PC-9 (cell line): ENCODE measurements around the gene FEN1. TPM values are rescaled to one million over a fixed set of nuclear protein-coding genes. Genes with fewer than 3 reads are reported as not detected.

Source experiments
- BruUV-seq: library from RNA; stranded (reverse); fragments of 400-500 nt; replicated peaks from 2 replicates; lab custom pipeline; 2021; lab: Mats Ljungman, UMichigan
- CTCF ChIA-PET: fragments of 300-600 bp; sonication (Branson Sonifier 250); formaldehyde crosslinking; loops from one replicate; lab custom pipeline; 2022; ENCODE audit warnings: antibody characterized with exemption; lab: Charles Lee
- POLR2A ChIA-PET: fragments of 300-600 bp; sonication (Branson Sonifier 250); formaldehyde crosslinking; loops from one replicate; lab custom pipeline; 2022; ENCODE audit warnings: antibody characterized with exemption; ENCODE audit not compliant: unreplicated experiment; lab: Charles Lee
- DNase-seq, 2 experiments: peaks; one replicate each; pipeline versions ENCODE4 v3.0.0 to v3.0.0-alpha.2; 2015 to 2022; ENCODE audit warnings: mixed read lengths in 1 of 2
- H2AFZ ChIP-seq: fragments of 200-600 bp; sonication (generic); 2 replicates; pipeline ENCODE4 v1.8.1; 2017; ENCODE audit warnings: antibody characterized with exemption
- H3F3A ChIP-seq: fragments of 200-600 bp; sonication (generic); 2 replicates; pipeline ENCODE4 v1.8.1; 2017; ENCODE audit warnings: antibody characterized with exemption, mild to moderate bottlenecking, low read depth; ENCODE audit not compliant: insufficient read depth
- H3K27ac ChIP-seq: fragments of 200-600 bp; sonication (generic); 2 replicates; pipeline ENCODE4 v1.6.1; 2016; ENCODE audit warnings: mixed run types
- H3K27me3 ChIP-seq: fragments of 200-600 bp; sonication (generic); 2 replicates; pipeline ENCODE4 v1.6.1; 2016; ENCODE audit warnings: low read depth, mixed run types; ENCODE audit not compliant: insufficient read depth
- H3K36me3 ChIP-seq: fragments of 200-600 bp; sonication (generic); 2 replicates; pipeline ENCODE4 v1.6.1; 2016; ENCODE audit warnings: low read depth, mixed run types
- H3K4me1 ChIP-seq: fragments of 200-600 bp; sonication (generic); replicated peaks from 2 replicates; pipeline ENCODE4 v1.6.1; 2016; ENCODE audit warnings: mixed run types; ENCODE audit not compliant: insufficient read depth
- H3K4me2 ChIP-seq: fragments of 200-600 bp; sonication (generic); 2 replicates; pipeline ENCODE4 v1.6.1; 2017; ENCODE audit warnings: mixed run types
- H3K4me3 ChIP-seq: fragments of 200-600 bp; sonication (generic); 2 replicates; pipeline ENCODE4 v1.6.1; 2016; ENCODE audit warnings: mixed run types
- H3K79me2 ChIP-seq: fragments of 200-600 bp; sonication (generic); 2 replicates; pipeline ENCODE4 v1.6.1; 2017; ENCODE audit warnings: low read depth, mixed run types
- H3K9me2 ChIP-seq: fragments of 200-600 bp; sonication (generic); 2 replicates; pipeline ENCODE4 v1.8.1; 2017; ENCODE audit warnings: mild to moderate bottlenecking; ENCODE audit not compliant: insufficient read depth
- H3K9me3 ChIP-seq: fragments of 200-600 bp; sonication (generic); 2 replicates; pipeline ENCODE4 v1.8.1; 2016; ENCODE audit warnings: low read depth; ENCODE audit not compliant: insufficient read depth
- H4K20me1 ChIP-seq: fragments of 200-600 bp; sonication (generic); 2 replicates; pipeline ENCODE4 v1.8.1; 2017; ENCODE audit not compliant: insufficient read depth
- EZH2 ChIP-seq: fragments of 200-600 bp; sonication (generic); IDR thresholded peaks from 2 replicates; pipeline ENCODE4 v1.8.0; 2017; ENCODE audit warnings: antibody characterized with exemption, low read depth
- intact Hi-C: fragments of 100-400 bp; cut with micrococcal nuclease; formaldehyde crosslinking; loops from one replicate; pipeline ENCODE4 v1.10.0; 2022; ENCODE audit not compliant: unreplicated experiment
- total RNA-seq: library from RNA; stranded (reverse); gene quantifications from 2 replicates; pipeline ENCODE4 v1.2.3, GENCODE V29; 2021
- TF ChIP-seq, protein P1 (sequence below): fragments of 200-600 bp; sonication (generic); conservative IDR thresholded peaks from 2 replicates; pipeline ENCODE4 v1.6.1; 2017; ENCODE audit warnings: mixed run types, antibody characterized with exemption, mild to moderate bottlenecking, moderate library complexity

The FEN1 gene
- total RNA-seq, 1 experiment from 2014 or later, result 60.9 TPM

- POLR2A ChIA-PET, result no interaction called here
- H3K36me3 ChIP-seq, result peaks cover 18% of the 10 kb centered on the region; the same call in 1 of the 2 replicates
- no TSS peak for BruUV-seq
These were observed 11.4 kb downstream of the FEN1 start for GRCh38 chr11:61803889-61804647.

GRCh38 chr11:61805146-61805545, 12.4 kb downstream of the FEN1 start:
- intact Hi-C loops, result no loop called here
- Histone ChIP-seq H3K4me3 (no peak overlapping the region), H3K36me3 (peaks cover 27% of the 10 kb centered on the region), H4K20me1 (no peaks in the 10 kb centered on the region; the same call in 1 of the 2 replicates), H3K4me2 (no peak overlapping the region), H3K9me3 (no peaks in the 10 kb centered on the region), H2AFZ (no peak overlapping the region), H3K9me2 (no peaks in the 10 kb centered on the region), H3K79me2 (no peaks in the 10 kb centered on the region), H3F3A (peaks cover 24% of the 10 kb centered on the region; the same call in 1 of the 2 replicates), H3K27me3 (no peaks in the 10 kb centered on the region), H3K4me1 (no peaks in the 10 kb centered on the region), H3K27ac (no peak overlapping the region)
- ChIA-PET CTCF (interaction anchor here (0.5 kb wide), 1 partner anchor 31 kb away, joined by 3 read pairs; no protein-coding TSS in a partner anchor), POLR2A (no interaction called here)
- no peak for DNase-seq
- TF ChIP-seq, protein P1, sequence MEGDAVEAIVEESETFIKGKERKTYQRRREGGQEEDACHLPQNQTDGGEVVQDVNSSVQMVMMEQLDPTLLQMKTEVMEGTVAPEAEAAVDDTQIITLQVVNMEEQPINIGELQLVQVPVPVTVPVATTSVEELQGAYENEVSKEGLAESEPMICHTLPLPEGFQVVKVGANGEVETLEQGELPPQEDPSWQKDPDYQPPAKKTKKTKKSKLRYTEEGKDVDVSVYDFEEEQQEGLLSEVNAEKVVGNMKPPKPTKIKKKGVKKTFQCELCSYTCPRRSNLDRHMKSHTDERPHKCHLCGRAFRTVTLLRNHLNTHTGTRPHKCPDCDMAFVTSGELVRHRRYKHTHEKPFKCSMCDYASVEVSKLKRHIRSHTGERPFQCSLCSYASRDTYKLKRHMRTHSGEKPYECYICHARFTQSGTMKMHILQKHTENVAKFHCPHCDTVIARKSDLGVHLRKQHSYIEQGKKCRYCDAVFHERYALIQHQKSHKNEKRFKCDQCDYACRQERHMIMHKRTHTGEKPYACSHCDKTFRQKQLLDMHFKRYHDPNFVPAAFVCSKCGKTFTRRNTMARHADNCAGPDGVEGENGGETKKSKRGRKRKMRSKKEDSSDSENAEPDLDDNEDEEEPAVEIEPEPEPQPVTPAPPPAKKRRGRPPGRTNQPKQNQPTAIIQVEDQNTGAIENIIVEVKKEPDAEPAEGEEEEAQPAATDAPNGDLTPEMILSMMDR, result no peak
- TF ChIP-seq EZH2, result no peak
- no TSS peak for BruUV-seq

More at GRCh38 chr11:61803889-61804647, 11.4 kb downstream of the FEN1 start:
- no peaks in the 10 kb centered on the region; the same call in 1 of the 2 replicates for H4K20me1 ChIP-seq
- H3K27ac ChIP-seq, result no peak overlapping the region
- DNase-seq, result no peak
- H3K4me1 ChIP-seq, result no peaks in the 10 kb centered on the region
- no peaks in the 10 kb centered on the region for H3K9me3 ChIP-seq
- no peaks in the 10 kb centered on the region for H3K79me2 ChIP-seq
- H3K27me3 ChIP-seq, result no peaks in the 10 kb centered on the region
- no peak overlapping the region for H2AFZ ChIP-seq
- no peak overlapping the region for H3K4me3 ChIP-seq
- H3F3A ChIP-seq, result peaks cover 34% of the 10 kb centered on the region; the same call in 1 of the 2 replicates
- no peak overlapping the region for H3K4me2 ChIP-seq
- TF ChIP-seq EZH2, result no peak
- TF ChIP-seq, protein P1, result no peak
- no peaks in the 10 kb centered on the region for H3K9me2 ChIP-seq
- CTCF ChIA-PET, result interaction anchor here (0.6 kb wide), 2 partner anchors 27 to 93 kb away, joined by 3 to 10 read pairs; no protein-coding TSS in a partner anchor
- intact Hi-C loops, result no loop called here

GRCh38 chr11:61806785-61807184, 14.1 kb downstream of the FEN1 start:
- H3F3A ChIP-seq, result peaks cover 16% of the 10 kb centered on the region; the same call in 1 of the 2 replicates

More at GRCh38 chr11:61806785-61807184, 14.1 kb downstream of the FEN1 start:
- no peaks in the 10 kb centered on the region for H3K9me3 ChIP-seq
- H3K36me3 ChIP-seq, result peaks cover 40% of the 10 kb centered on the region
- H3K79me2 ChIP-seq, result no peaks in the 10 kb centered on the region
- no peak overlapping the region for H3K27ac ChIP-seq
- no peaks in the 10 kb centered on the region for H3K27me3 ChIP-seq
- H4K20me1 ChIP-seq, result no peaks in the 10 kb centered on the region
- H3K4me1 ChIP-seq, result no peaks in the 10 kb centered on the region
- H3K4me2 ChIP-seq, result no peak overlapping the region
- TF ChIP-seq, protein P1, result no peak
- no peak for TF ChIP-seq EZH2
- DNase-seq, result no peak
- intact Hi-C loops, result no loop called here
- H3K9me2 ChIP-seq, result no peaks in the 10 kb centered on the region
- H3K4me3 ChIP-seq, result no peak overlapping the region
- CTCF ChIA-PET, result interaction anchor here (1.0 kb wide), 1 partner anchor 23 kb away, joined by 3 read pairs; no protein-coding TSS in a partner anchor
- POLR2A ChIA-PET, result no interaction called here
- BruUV-seq, result no TSS peak
- H2AFZ ChIP-seq, result no peak overlapping the region
